Sigmoid colon (tissue), 4 donors: Measurements from ENCODE around the gene NRSN2.

Experiments
- CTCF ChIP-seq, 4 experiments: fragments of 450-650 bp in 3 of 4; fragments of 200-600 bp in 1 of 4; IDR thresholded peaks; one replicate each; pipeline ENCODE4 v1.5.1; 2016 to 2019; ENCODE audit warnings: antibody characterized with exemption in 4 of 4, mild to moderate bottlenecking in 3 of 4, moderate library complexity in 2 of 4
- POLR2A ChIP-seq, 2 donors: fragments of 450-650 bp; IDR thresholded peaks; one replicate each; pipeline ENCODE4 v1.6.1; 2016; ENCODE audit warnings: antibody characterized with exemption in 2 of 2, mild to moderate bottlenecking in 2 of 2, moderate library complexity in 2 of 2
- POLR2AphosphoS5 ChIP-seq, 4 donors: sonication (generic); formaldehyde crosslinking; IDR thresholded peaks; one replicate each; pipeline ENCODE4 v1.6.1; 2017; ENCODE audit warnings: antibody characterized with exemption in 4 of 4

- TF ChIP-seq CTCF (IDR thresholded peaks at IDR 0.05) (no peak), POLR2A (IDR thresholded peaks at IDR 0.05) (no peak), POLR2AphosphoS5 (IDR thresholded peaks at IDR 0.05) (no peak)
Measured at GRCh38 chr20:402496-402885, 55.6 kb downstream of the NRSN2 start.
